ENCODE data around the gene KARS1. TPM values are rescaled to one million over a fixed set of nuclear protein-coding genes. Genes with fewer than 3 reads are reported as not detected.

Gene KARS1
- total RNA-seq: 97.0 and 113 TPM in 2 replicates

DNA sequence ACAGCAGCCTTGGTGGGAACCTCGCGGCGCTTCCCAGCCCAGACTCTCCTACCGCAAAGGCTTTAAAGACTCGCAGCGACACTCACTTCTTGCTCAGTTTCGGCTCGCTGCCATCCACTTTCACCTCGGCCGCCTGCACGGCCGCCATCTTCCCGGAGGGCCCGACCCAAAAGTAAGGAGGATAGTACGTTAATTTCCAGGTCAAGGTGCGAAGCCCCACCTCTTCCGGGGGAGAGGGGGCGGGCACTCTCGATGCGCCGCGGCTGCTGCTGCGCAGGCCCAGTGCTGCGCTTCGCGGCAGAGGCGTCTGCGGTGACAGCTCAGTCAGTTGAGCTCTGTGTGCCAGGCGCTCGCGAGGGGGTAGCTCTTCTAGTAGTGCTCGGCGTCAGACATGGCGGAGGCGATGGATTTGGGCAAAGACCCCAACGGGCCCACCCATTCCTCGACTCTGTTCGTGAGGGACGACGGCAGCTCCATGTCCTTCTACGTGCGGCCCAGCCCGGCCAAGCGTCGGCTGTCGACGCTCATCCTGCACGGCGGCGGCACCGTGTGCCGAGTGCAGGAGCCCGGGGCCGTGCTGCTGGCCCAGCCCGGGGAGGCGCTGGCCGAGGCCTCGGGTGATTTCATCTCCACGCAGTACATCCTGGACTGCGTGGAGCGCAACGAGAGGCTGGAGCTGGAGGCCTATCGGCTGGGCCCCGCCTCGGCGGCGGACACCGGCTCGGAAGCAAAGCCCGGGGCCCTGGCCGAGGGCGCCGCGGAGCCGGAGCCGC is at the start of gene KARS1, which contains the start of gene TERF2IP:
Gene KARS1, minus strand, starts transcription at position 174 of the 773 bp plus-strand sequence. Its CDS starts 26 bp downstream, at position 148.
Gene TERF2IP, plus strand, starts transcription at position 282 of the 773 bp plus-strand sequence. Its CDS starts 110 bp downstream, at position 392.

DNA sequence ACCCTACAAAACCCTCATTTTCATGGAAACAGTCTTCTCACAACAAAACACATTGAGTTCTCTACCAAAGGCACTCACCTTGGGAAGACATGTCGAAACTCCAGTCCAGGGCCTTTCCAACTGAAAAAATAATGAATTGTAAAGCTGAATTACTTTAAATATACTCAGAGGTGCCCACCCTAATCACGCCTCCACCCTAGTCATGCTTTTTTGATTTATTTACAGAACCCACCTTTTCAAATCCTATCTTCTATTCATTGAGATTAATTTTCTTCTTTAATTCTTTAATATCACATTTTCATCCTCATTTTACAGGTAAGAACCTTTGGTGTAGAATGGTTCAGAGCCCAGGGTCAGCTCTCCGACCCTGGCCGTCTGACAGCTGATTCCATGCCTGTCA is 29.4 kb upstream of the KARS1 start, which contains the start of gene CPHXL2:
Gene CPHXL2, minus strand, starts transcription at position 101 of the 400 bp plus-strand sequence. Its CDS starts 10 bp downstream, at position 91.

GRCh38 chr16:75622761-75623605 is 24.5 kb downstream of the KARS1 start, which contains the start of gene ADAT1:
ADAT1 (minus strand) TSS chr16:75623281; CDS start chr16:75620799, 2,482 bp downstream.

Other genes with a start within 250 kb of the KARS1 start
- gene CFDP1, start 214.2 kb downstream of the KARS1 start, total RNA-seq: 36.0 and 39.9 TPM in 2 replicates
- 17.9 and 20.2 TPM in 2 replicates for gene TMEM170A, start 183.0 kb downstream of the KARS1 start, total RNA-seq
- gene CHST6, start 152.2 kb downstream of the KARS1 start, total RNA-seq: 0.83 and 2.1 TPM in 2 replicates
- 0.03 TPM in 1 of 2 replicates, not detected in the other for gene CHST5, start 111.6 kb downstream of the KARS1 start, total RNA-seq
- 21.8 and 36.3 TPM in 2 replicates for gene TMEM231, start 91.4 kb downstream of the KARS1 start, total RNA-seq
- 40.5 and 51.2 TPM in 2 replicates for gene GABARAPL2, start 81.3 kb downstream of the KARS1 start, total RNA-seq
- gene ADAT1, start 24.4 kb downstream of the KARS1 start, total RNA-seq: 41.9 and 52.9 TPM in 2 replicates
- gene TERF2IP, start 108 bp upstream of the KARS1 start, total RNA-seq: 39.6 and 45.1 TPM in 2 replicates
- not detected in 2 replicates for gene CPHXL2, start 29.3 kb upstream of the KARS1 start, total RNA-seq
- not detected in 2 replicates for gene DUXB, start 53.8 kb upstream of the KARS1 start, total RNA-seq
- gene CPHXL, start 78.8 kb upstream of the KARS1 start, total RNA-seq: not detected in 2 replicates

Measured in smooth muscle cell of the pulmonary artery (primary cell).